Measurements from ENCODE around the gene EPHB2.

DNA sequence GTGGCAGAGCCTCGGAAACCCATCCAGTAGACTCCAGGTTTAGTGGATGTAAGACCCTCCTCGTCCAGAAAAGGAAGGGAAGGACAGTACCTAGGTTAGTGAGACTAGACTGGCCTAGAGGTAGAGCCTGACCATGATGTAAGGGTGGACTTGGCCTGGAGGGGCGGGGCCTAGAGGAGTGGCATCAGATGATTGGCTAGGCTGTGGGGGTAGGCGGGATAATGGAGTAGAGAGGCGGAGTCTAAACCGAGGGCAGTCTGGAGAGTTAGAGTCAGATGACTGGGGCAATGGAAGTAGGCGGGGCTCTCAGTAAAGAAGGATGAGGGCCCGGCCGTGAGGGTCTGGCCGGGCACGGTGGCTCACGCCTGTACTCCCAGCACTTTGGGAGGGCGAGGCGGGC lies 70.1 kb downstream of the EPHB2 start:
- TF ChIP-seq, protein P1, sequence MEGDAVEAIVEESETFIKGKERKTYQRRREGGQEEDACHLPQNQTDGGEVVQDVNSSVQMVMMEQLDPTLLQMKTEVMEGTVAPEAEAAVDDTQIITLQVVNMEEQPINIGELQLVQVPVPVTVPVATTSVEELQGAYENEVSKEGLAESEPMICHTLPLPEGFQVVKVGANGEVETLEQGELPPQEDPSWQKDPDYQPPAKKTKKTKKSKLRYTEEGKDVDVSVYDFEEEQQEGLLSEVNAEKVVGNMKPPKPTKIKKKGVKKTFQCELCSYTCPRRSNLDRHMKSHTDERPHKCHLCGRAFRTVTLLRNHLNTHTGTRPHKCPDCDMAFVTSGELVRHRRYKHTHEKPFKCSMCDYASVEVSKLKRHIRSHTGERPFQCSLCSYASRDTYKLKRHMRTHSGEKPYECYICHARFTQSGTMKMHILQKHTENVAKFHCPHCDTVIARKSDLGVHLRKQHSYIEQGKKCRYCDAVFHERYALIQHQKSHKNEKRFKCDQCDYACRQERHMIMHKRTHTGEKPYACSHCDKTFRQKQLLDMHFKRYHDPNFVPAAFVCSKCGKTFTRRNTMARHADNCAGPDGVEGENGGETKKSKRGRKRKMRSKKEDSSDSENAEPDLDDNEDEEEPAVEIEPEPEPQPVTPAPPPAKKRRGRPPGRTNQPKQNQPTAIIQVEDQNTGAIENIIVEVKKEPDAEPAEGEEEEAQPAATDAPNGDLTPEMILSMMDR (conservative IDR thresholded peaks at IDR 0.05; ENCODE audit: low read depth, low read length), result no peak
- TF ChIP-seq MAFK (IDR thresholded peaks at IDR 0.05; ENCODE audit: low read depth, low read length), result no peak
- no peak for TF ChIP-seq FOS (IDR thresholded peaks at IDR 0.05; ENCODE audit: low read depth, low read length)
- no peak for TF ChIP-seq RCOR1 (IDR thresholded peaks at IDR 0.05; ENCODE audit: insufficient replicate concordance, low read length)

All from IMR-90 (cell line).